GM12878 (cell line): ENCODE results near the gene PLXNC1. TPM values are rescaled to one million over a fixed set of nuclear protein-coding genes. Genes with fewer than 3 reads are reported as not detected.
A peak's percentile ranks its signal among the peaks of the same experiment; 100 is the strongest.

Source experiments
- BCL11A ChIP-seq: IDR thresholded peaks from 2 replicates; pipeline ENCODE4 v1.6.1; 2011; ENCODE audit warnings: low read depth, low read length
- BMI1 ChIP-seq: fragments of 450-650 bp; IDR thresholded peaks from 2 replicates; pipeline ENCODE4 v1.6.1; 2016; ENCODE audit warnings: mild to moderate bottlenecking, moderate library complexity, borderline replicate concordance
- CHD2 ChIP-seq: IDR thresholded peaks from 2 replicates; pipeline ENCODE4 v1.6.1; 2011; ENCODE audit warnings: low read depth, low read length, improper control_type of control experiment, borderline replicate concordance
- CHD4 ChIP-seq: fragments of 200-600 bp; sonication (generic); IDR thresholded peaks from 2 replicates; pipeline ENCODE4 v1.6.1; 2016; ENCODE audit warnings: mild to moderate bottlenecking
- ETV6 ChIP-seq, 2 experiments: fragments of 450-650 bp in 1 of 2; IDR thresholded peaks in 1 of 2; conservative IDR thresholded peaks in 1 of 2; 2 replicates each; pipeline ENCODE4 v1.6.1; 2014; ENCODE audit warnings: antibody characterized with exemption in 1 of 2, borderline replicate concordance in 1 of 2, low read depth in 1 of 2, mild to moderate bottlenecking in 1 of 2, moderate library complexity in 1 of 2
- NBN ChIP-seq: fragments of 450-650 bp; IDR thresholded peaks from 2 replicates; pipeline ENCODE4 v1.6.1; 2016
- NFXL1 ChIP-seq: fragments of 450-650 bp; IDR thresholded peaks from 2 replicates; pipeline ENCODE4 v1.6.1; 2017; ENCODE audit warnings: antibody characterized with exemption, mild to moderate bottlenecking, borderline replicate concordance
- NR2F1 ChIP-seq: fragments of 450-650 bp; conservative IDR thresholded peaks from 2 replicates; pipeline ENCODE4 v1.6.1; 2017; ENCODE audit warnings: mild to moderate bottlenecking
- POLR2AphosphoS5 ChIP-seq: IDR thresholded peaks from 2 replicates; pipeline ENCODE4 v1.6.1; 2011; ENCODE audit warnings: mild to moderate bottlenecking, low read length, inconsistent platforms
- TARDBP ChIP-seq: IDR thresholded peaks from 2 replicates; pipeline ENCODE4 v1.6.1; 2016; ENCODE audit warnings: borderline replicate concordance
- ZNF207 ChIP-seq: fragments of 450-650 bp; IDR thresholded peaks from 2 replicates; pipeline ENCODE4 v1.6.1; 2014; ENCODE audit warnings: antibody characterized with exemption, mild to moderate bottlenecking, borderline replicate concordance
- polyA plus RNA-seq, 11 experiments: library from polyadenylated mRNA; depleted of rRNA in 4 of 11; unstranded in 6 of 11; stranded (reverse) in 5 of 11; fragments of >200 nt; fragmentation: Nextera tagmentation in 4 of 11; fragmentation: Illumina TruSeq in 1 of 11; extraction: Ambion mirVana in 4 of 11; extraction: Trizol in 1 of 11; gene quantifications; 1 replicate in 1 of 11; 2 replicates in 10 of 11; pipeline versions ENCODE4 v1.2.1 to v1.2.3, GENCODE V29; 2011 to 2016; ENCODE audit warnings: inconsistent platforms in 2 of 11, missing spikeins in 2 of 11, low read depth in 1 of 11
- total RNA-seq, 4 experiments: library from RNA; depleted of rRNA in 3 of 4; stranded (reverse); fragments of >200 nt in 3 of 4; fragmentation: Illumina TruSeq in 1 of 4; extraction: Trizol in 1 of 4; gene quantifications; 2 replicates each; pipeline versions ENCODE4 v1.2.1 to v1.2.3, GENCODE V29; 2013 to 2021
- TF ChIP-seq, protein P1 (sequence below): fragments of 450-650 bp; IDR thresholded peaks from 2 replicates; pipeline ENCODE4 v1.6.1; 2018; ENCODE audit warnings: mild to moderate bottlenecking, low read depth, moderate library complexity; ENCODE audit not compliant: partially characterized antibody
- TF ChIP-seq, protein P2 (sequence below): fragments of 450-650 bp; IDR thresholded peaks from 2 replicates; pipeline ENCODE4 v1.6.1; 2014; ENCODE audit warnings: mild to moderate bottlenecking

PLXNC1 gene
- total and polyA plus RNA-seq, 10 of the 15 experiments (the other 5 are each of a cell fraction or from before 2014, with no cell fraction given), result 5.2 to 41.2 (median 24.6) TPM

DNA sequence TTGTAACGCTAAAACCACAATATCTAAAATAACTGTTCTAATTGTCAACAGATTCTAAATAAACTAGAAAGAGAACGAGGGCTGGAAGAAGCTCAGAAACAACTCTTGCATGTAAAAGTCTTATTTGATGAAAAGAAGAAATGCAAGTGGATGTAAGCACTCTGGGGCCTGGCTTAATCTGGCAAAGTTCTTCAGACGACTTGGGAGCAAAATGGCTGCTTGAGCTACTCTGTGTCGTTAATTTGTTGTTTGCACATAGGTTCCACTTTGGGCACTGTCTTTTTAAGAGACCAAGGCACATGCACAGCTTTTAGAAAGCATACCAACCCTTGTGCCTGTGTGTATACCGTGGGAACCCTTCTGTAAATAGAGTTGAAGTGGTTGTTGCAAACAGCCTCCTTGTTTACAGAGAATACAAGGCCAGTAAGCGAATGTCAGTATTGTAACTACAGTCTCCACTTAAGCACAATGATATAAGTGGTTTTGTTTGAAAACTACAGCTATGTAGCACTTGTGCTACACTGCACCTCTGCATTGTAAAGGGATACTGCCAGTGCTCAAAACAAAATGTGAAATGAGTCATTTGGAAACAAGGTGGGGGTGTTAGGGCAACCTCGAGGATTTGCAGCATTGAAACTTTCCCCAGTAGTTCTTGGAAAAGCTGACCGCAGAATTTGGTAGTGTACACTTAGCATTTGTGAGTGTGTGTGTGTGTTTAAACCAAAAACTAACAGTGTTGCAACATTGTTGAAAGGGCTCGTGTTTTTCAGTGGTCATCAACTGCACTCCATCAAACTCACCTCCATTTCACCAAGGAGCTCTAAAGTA lies 157.0 kb downstream of the PLXNC1 start (continued):
- TF ChIP-seq, protein P1, sequence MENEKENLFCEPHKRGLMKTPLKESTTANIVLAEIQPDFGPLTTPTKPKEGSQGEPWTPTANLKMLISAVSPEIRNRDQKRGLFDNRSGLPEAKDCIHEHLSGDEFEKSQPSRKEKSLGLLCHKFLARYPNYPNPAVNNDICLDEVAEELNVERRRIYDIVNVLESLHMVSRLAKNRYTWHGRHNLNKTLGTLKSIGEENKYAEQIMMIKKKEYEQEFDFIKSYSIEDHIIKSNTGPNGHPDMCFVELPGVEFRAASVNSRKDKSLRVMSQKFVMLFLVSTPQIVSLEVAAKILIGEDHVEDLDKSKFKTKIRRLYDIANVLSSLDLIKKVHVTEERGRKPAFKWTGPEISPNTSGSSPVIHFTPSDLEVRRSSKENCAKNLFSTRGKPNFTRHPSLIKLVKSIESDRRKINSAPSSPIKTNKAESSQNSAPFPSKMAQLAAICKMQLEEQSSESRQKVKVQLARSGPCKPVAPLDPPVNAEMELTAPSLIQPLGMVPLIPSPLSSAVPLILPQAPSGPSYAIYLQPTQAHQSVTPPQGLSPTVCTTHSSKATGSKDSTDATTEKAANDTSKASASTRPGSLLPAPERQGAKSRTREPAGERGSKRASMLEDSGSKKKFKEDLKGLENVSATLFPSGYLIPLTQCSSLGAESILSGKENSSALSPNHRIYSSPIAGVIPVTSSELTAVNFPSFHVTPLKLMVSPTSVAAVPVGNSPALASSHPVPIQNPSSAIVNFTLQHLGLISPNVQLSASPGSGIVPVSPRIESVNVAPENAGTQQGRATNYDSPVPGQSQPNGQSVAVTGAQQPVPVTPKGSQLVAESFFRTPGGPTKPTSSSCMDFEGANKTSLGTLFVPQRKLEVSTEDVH, result no peak
- TF ChIP-seq, protein P2, sequence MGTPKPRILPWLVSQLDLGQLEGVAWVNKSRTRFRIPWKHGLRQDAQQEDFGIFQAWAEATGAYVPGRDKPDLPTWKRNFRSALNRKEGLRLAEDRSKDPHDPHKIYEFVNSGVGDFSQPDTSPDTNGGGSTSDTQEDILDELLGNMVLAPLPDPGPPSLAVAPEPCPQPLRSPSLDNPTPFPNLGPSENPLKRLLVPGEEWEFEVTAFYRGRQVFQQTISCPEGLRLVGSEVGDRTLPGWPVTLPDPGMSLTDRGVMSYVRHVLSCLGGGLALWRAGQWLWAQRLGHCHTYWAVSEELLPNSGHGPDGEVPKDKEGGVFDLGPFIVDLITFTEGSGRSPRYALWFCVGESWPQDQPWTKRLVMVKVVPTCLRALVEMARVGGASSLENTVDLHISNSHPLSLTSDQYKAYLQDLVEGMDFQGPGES, result no peak
- no peak for TF ChIP-seq CHD2
- 0 out of 2 replicates have a peak, but pooled peaks have one; percentile 36 for TF ChIP-seq NR2F1
- 0 out of 2 replicates have a peak, but pooled peaks have one; percentile 53 for TF ChIP-seq NBN
- no peak for TF ChIP-seq TARDBP
- TF ChIP-seq NFXL1, result no peak
- TF ChIP-seq CHD4, result no peak
- no peak for TF ChIP-seq ZNF207
- no peak; a peak in 1 of 4 replicates for TF ChIP-seq ETV6 (conservative IDR thresholded peaks at IDR 0.05 in 1 of 2, IDR thresholded peaks at IDR 0.05 in 1 of 2; ENCODE audit: borderline replicate concordance in 1 of 2, low read depth in 1 of 2)
- no peak for TF ChIP-seq POLR2AphosphoS5
- TF ChIP-seq BMI1, result no peak
- peak; percentile 73; the same call in 1 of the 2 replicates for TF ChIP-seq BCL11A
